GM19240 (cell line): ENCODE results near the gene CDH4.

Experiments used
- DNase-seq: peaks from one replicate; pipeline ENCODE4 v3.0.0; 2011; ENCODE audit warnings: low spot score; ENCODE audit not compliant: insufficient read length

The CDH4 gene

GRCh38 chr20:61728786-61729770, 477.0 kb downstream of the CDH4 start:
- no peak for DNase-seq

DNA sequence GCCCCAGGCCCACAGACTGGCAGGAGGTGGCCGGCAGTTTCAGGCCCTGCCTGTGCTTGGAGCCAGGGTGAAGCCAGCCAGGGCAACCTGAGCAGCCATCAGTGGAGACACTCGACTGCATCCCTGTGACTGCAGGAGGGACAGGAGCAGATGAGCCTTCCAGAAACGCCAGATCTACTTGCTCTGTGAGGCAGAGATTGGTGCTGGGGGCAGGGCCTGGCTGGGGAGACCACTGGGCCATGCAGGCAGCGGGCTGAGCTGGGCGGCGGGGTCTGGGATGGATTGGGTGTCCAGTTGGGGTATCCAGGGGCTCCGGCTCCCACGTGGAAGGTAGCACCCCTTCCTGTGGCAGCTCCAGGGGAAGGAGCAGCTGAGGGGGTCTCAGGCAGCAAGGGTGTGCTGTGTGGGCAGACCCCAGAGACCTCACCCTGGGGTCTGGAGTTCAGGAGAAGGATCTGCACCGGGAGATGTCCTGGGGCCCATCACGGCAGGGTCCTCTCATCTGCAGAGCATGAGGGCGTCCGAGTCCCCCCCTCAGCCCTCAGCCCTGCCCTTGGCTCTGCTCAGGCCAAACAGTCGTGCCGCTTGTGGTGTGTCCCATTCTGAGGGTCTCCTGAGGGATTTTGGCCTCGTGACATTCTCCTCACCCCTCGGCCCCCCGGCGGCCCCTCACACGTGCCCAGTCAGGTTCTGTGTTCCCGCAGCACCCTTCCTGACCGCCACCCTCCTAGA, 478.7 kb downstream of the CDH4 start:
- DNase-seq, result no peak

- DNase-seq, result no peak
Measured at GRCh38 chr20:61731363-61732181, 479.5 kb downstream of the CDH4 start.

- DNase-seq, result no peak
Measured at GRCh38 chr20:61732511-61733210, 480.6 kb downstream of the CDH4 start.

- no peak for DNase-seq
Measured at GRCh38 chr20:61733216-61733615, 481.2 kb downstream of the CDH4 start.

DNA sequence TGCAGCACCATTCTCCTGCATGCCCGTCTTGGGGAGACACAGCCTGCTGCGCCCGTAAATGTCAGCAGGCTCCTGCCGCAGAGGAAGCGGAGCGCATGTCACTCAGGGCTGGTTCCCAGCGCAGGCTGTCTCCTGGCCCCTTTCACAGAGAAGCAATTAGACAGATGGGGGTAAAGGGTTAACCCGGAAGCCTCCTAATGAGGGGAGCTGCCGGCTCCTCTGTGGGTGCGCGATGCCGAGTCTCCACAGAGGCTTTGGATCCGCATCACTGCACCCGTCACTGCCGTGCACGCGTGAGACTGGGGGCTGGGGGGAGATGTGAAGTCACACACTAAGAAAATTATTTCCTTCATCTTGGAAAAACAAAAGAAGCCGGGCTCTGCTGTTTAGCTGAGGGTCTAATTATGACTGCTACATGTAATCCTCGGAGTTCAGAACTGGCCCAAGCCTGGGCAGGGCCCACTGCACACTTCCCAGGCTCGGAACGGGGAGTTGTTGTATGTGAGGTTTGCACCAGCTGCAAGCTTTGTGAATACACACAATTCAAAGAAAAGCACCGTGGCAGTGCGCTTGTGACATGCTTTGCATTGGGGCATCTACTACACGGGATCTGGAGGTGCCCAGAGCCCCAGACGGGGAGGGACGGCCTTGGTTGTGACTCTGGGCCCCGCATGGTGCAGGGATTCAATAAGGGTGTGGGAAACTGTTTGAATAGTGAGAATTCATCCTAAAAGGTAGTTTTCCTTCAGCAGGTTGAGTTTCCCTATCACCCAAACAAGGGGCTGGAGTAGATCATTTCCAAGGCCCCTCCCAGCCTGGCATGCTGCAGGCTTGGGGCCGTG, 482.1 kb downstream of the CDH4 start:
- DNase-seq, result no peak

DNA sequence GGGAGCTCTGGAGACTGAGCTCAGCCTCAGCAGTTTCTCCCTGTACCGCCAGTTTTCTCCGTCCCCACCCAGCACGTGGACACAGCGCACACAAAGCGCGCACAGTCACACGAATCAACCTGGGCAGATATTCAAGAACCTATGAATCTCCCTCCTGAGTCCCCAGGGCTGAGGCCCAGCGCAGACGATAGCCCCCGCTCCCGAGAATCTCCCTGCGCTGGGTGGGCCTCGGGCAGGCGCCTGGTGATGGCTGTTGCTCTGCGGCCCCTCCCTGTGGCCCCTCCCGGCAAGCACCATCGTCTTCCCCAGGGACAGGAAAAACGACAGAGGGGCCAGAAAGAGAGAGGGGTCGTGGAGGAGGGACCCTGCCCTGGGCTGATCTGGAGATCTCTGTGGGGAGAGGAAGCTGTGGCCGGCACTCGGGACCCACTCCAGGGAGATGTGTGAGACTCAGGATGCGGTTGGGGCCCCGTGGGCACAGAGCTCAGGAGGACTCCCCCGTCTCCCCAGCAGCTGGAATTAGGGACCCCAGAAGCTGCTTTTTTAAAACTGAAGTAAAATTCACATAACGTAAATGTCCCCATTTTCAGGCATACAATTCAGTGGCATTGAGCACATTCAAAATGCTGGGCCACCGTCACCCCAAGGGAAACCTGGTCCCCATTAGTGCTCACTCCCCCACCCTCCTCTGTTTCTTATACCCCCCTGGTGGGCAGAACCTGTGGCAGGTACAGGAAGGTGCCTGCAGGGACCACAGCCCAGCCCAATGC, 482.9 kb downstream of the CDH4 start:
- DNase-seq, result no peak

GRCh38 chr20:61735503-61735785, 483.4 kb downstream of the CDH4 start:
- no peak for DNase-seq

GRCh38 chr20:61736001-61736635, 484.1 kb downstream of the CDH4 start:
- no peak for DNase-seq

- DNase-seq, result no peak
Measured at GRCh38 chr20:61736751-61737310, 484.8 kb downstream of the CDH4 start.

DNA sequence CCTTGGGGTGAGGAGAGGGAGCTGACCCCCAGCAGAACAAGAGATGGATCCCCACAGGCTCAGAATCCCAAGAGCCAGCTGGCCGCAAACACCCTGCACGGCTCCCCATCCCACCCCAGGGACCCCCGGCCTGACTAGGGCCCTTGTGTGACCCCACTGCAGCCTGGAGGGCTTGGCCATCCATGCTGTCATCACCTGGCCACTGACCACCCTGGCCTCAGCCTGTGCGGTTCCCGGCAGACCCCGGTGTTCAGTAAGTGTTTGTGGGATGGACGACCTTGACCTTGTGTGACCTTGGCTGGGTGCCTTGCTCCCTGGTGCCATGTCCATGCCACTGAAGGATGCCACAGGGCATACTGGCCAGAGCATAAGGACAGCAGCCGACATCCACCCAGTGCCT, 485.3 kb downstream of the CDH4 start:
- DNase-seq, result no peak

DNA sequence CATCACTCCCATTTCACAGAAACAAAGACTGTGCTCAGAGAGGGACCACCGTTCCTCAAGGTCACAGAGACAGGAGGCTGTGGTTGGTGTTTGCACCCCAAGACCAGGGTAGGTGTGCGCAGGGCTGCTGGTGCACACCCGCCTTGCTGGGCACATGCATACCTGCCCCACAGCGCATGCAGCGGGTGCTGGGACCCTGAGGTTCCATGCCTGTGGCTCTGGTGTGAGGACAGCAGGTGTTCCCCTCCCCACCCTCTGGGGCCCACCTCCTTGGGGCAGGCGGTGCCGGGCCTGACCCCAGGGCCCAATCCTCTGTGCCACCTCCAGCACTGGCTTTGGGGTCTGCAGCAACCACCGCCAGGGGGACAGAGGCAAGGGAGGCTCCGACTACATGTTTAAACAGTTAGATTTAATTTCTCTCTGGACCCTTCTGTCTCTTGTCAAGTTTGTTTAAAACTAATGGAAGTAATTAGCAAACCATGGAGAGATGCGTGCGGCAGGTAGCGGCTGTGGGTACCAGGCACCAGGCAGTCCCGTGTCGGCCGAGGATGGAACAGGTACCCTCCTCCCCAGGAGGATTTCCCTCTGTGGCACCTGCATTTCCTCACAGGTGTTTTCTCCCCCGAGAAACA, 485.9 kb downstream of the CDH4 start:
- DNase-seq, result no peak

DNA sequence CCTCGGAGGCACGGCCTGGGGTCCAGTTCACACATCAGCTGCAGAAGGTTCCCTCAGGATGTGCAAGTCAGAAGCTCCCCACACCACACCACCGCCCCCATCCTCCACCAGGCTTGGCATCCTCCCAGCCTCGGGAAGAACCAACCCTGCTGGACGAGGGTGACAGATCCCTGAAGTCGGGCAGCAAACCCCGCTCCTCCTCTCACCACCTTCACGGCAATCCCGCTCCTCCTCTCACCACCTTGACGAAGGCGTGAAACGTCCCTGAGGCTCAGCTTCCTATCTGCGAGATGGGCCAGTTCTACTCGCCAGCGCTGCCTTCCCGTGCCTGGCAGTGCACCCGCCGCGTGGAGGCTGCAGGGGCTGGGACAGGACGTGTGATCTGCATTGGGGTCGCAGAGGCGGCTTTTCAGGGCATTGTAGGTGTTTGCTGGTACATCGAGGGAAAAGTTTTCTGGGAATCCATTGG, 486.6 kb downstream of the CDH4 start:
- DNase-seq, result no peak

GRCh38 chr20:61739086-61739831, 487.2 kb downstream of the CDH4 start:
- DNase-seq, result no peak

DNA sequence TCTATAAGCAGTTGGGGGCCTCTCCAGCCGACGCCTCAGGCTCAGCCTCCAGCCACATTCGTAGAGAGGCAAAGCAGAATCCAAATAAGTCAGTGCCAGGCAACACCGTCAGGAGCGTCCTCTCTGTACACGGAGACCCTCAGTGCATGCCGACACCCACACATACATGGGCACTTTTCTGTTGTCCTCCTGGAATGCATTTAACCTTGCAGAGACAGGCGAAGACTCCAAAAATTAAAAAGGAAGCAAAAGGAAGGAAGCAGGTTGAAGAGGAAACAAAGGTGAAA, 487.7 kb downstream of the CDH4 start:
- DNase-seq, result no peak

GRCh38 chr20:61742097-61742825, 490.2 kb downstream of the CDH4 start:
- no peak for DNase-seq

DNA sequence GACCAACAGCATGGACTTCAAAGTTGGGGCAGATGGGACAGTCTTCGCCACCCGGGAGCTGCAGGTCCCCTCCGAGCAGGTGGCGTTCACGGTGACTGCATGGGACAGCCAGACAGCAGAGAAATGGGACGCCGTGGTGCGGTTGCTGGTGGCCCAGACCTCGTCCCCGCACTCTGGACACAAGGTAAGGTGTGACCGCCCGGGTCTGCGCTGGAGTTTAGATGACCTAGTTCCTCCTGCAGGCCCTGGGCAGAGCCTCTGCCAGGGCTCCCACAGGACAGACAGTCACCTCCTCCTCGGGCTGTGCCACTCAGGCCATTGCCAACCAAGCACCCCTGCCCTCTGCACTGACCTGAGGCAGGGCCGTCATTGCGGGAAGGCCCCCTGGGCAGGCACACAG, 491.5 kb downstream of the CDH4 start:
- no peak for DNase-seq
